SK-N-SH treated with all-trans-retinoic acid at 6 μM for 48 hours (cell line): ENCODE data around the gene PSMF1.

Experiments used
- ATAC-seq: fragments of 200-7000 bp; cut with Tn5 transposase; 3 replicates; pipeline ENCODE4 v1.9.1; 2020; ENCODE audit warnings: mild to moderate bottlenecking, moderate library complexity
- ARNTL ChIP-seq: fragments of 450-650 bp; formaldehyde crosslinking; IDR thresholded peaks from 2 replicates; pipeline ENCODE4 v1.5.0; 2020; ENCODE audit warnings: low read depth, mild to moderate bottlenecking, moderate library complexity, borderline replicate concordance
- BACH2 ChIP-seq: fragments of 250-450 bp; sonication (Bioruptor Pico); IDR thresholded peaks from 2 replicates; pipeline ENCODE4 v1.9.0; 2021; ENCODE audit warnings: mild to moderate bottlenecking, borderline replicate concordance
- CSDC2 ChIP-seq: fragments of 250-450 bp; sonication (Bioruptor Pico); IDR thresholded peaks from 2 replicates; pipeline ENCODE4 v1.5.0; 2020; ENCODE audit warnings: mild to moderate bottlenecking, moderate library complexity
- CSRNP3 ChIP-seq: fragments of 250-450 bp; sonication (Bioruptor Pico); IDR thresholded peaks from 2 replicates; pipeline ENCODE4 v1.5.1; 2021; ENCODE audit warnings: mild to moderate bottlenecking, moderate library complexity
- ESRRG ChIP-seq: fragments of 250-450 bp; sonication (Bioruptor Pico); IDR thresholded peaks from 2 replicates; pipeline ENCODE4 v1.6.1; 2021; ENCODE audit warnings: mild to moderate bottlenecking
- ISL1 ChIP-seq: fragments of 250-450 bp; sonication (Bioruptor Pico); IDR thresholded peaks from 2 replicates; pipeline ENCODE4 v2.1.2; 2022; ENCODE audit warnings: mild to moderate bottlenecking, moderate library complexity
- POU6F1 ChIP-seq: fragments of 250-450 bp; sonication (Bioruptor Pico); IDR thresholded peaks from 2 replicates; pipeline ENCODE4 v1.8.0; 2021; ENCODE audit warnings: low read depth, mild to moderate bottlenecking, moderate library complexity, borderline replicate concordance
- PPARA ChIP-seq: fragments of 250-450 bp; sonication (Bioruptor Pico); IDR thresholded peaks from 2 replicates; pipeline ENCODE4 v1.5.0; 2020; ENCODE audit warnings: mild to moderate bottlenecking, borderline replicate concordance
- RARB ChIP-seq: fragments of 250-450 bp; sonication (Bioruptor Pico); IDR thresholded peaks from 2 replicates; pipeline ENCODE4 v1.8.0; 2021; ENCODE audit warnings: mild to moderate bottlenecking, moderate library complexity
- SNAI2 ChIP-seq: fragments of 250-450 bp; sonication (Bioruptor Pico); IDR thresholded peaks from 2 replicates; pipeline ENCODE4 v1.5.0; 2020; ENCODE audit warnings: mild to moderate bottlenecking, moderate library complexity
- TCF4 ChIP-seq: fragments of 250-450 bp; sonication (Bioruptor Pico); IDR thresholded peaks from 2 replicates; pipeline ENCODE4 v1.8.0; 2021; ENCODE audit warnings: mild to moderate bottlenecking, moderate library complexity, borderline replicate concordance
- TOX ChIP-seq: fragments of 250-450 bp; sonication (Bioruptor Pico); IDR thresholded peaks from 2 replicates; pipeline ENCODE4 v1.8.0; 2021; ENCODE audit warnings: mild to moderate bottlenecking, moderate library complexity, borderline replicate concordance
- ZC3H10 ChIP-seq: fragments of 250-450 bp; sonication (Bioruptor Pico); IDR thresholded peaks from 2 replicates; pipeline ENCODE4 v1.5.1; 2021; ENCODE audit warnings: mild to moderate bottlenecking, moderate library complexity
- ZFP3 ChIP-seq: fragments of 250-450 bp; sonication (Bioruptor Pico); IDR thresholded peaks from 2 replicates; pipeline ENCODE4 v1.5.0; 2020; ENCODE audit warnings: mild to moderate bottlenecking, moderate library complexity
- ZFP30 ChIP-seq: fragments of 450-650 bp; formaldehyde crosslinking; IDR thresholded peaks from 2 replicates; pipeline ENCODE4 v1.5.0; 2022; ENCODE audit warnings: mild to moderate bottlenecking, moderate library complexity
- ZNF565 ChIP-seq: fragments of 450-650 bp; formaldehyde crosslinking; conservative IDR thresholded peaks from 2 replicates; pipeline ENCODE4 v1.5.0; 2020; ENCODE audit warnings: low read depth, mild to moderate bottlenecking, moderate library complexity
- ZNF70 ChIP-seq: fragments of 450-650 bp; formaldehyde crosslinking; IDR thresholded peaks from 2 replicates; pipeline ENCODE4 v1.5.0; 2020; ENCODE audit warnings: mild to moderate bottlenecking, moderate library complexity
- ZNF8 ChIP-seq: fragments of 450-650 bp; formaldehyde crosslinking; IDR thresholded peaks from 2 replicates; pipeline ENCODE4 v1.5.0; 2020; ENCODE audit warnings: mild to moderate bottlenecking, moderate library complexity
- TF ChIP-seq, protein P1 (sequence below): fragments of 250-450 bp; sonication (Bioruptor Pico); IDR thresholded peaks from 2 replicates; pipeline ENCODE4 v1.8.0; 2020; ENCODE audit warnings: mild to moderate bottlenecking, moderate library complexity, borderline replicate concordance
- TF ChIP-seq, protein P2 (sequence below): fragments of 250-450 bp; sonication (Bioruptor Pico); IDR thresholded peaks from 2 replicates; pipeline ENCODE4 v1.5.0; 2020; ENCODE audit warnings: mild to moderate bottlenecking, moderate library complexity
- TF ChIP-seq, protein P3 (sequence below): fragments of 250-450 bp; sonication (Bioruptor Pico); IDR thresholded peaks from 2 replicates; pipeline ENCODE4 v1.5.1; 2020; ENCODE audit warnings: low read depth, mild to moderate bottlenecking, moderate library complexity

The PSMF1 gene

GRCh38 chr20:1119524-1119923 is 1.1 kb downstream of the PSMF1 start:
- no peak for ATAC-seq
- no peak for TF ChIP-seq ARNTL (CRISPR knock-in tag)
- TF ChIP-seq, protein P1, sequence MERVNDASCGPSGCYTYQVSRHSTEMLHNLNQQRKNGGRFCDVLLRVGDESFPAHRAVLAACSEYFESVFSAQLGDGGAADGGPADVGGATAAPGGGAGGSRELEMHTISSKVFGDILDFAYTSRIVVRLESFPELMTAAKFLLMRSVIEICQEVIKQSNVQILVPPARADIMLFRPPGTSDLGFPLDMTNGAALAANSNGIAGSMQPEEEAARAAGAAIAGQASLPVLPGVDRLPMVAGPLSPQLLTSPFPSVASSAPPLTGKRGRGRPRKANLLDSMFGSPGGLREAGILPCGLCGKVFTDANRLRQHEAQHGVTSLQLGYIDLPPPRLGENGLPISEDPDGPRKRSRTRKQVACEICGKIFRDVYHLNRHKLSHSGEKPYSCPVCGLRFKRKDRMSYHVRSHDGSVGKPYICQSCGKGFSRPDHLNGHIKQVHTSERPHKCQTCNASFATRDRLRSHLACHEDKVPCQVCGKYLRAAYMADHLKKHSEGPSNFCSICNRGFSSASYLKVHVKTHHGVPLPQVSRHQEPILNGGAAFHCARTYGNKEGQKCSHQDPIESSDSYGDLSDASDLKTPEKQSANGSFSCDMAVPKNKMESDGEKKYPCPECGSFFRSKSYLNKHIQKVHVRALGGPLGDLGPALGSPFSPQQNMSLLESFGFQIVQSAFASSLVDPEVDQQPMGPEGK (CRISPR knock-in tag) = no peak
- no peak for TF ChIP-seq TOX (CRISPR knock-in tag)
- no peak for TF ChIP-seq ZFP3 (CRISPR knock-in tag)
- no peak for TF ChIP-seq ZFP30
- no peak for TF ChIP-seq ZNF565 (CRISPR knock-in tag)
- no peak for TF ChIP-seq CSRNP3 (CRISPR knock-in tag)
- TF ChIP-seq ZNF8 (CRISPR knock-in tag) = no peak
- no peak for TF ChIP-seq POU6F1 (CRISPR knock-in tag)
- no peak for TF ChIP-seq ESRRG (CRISPR knock-in tag)
- TF ChIP-seq, protein P2, sequence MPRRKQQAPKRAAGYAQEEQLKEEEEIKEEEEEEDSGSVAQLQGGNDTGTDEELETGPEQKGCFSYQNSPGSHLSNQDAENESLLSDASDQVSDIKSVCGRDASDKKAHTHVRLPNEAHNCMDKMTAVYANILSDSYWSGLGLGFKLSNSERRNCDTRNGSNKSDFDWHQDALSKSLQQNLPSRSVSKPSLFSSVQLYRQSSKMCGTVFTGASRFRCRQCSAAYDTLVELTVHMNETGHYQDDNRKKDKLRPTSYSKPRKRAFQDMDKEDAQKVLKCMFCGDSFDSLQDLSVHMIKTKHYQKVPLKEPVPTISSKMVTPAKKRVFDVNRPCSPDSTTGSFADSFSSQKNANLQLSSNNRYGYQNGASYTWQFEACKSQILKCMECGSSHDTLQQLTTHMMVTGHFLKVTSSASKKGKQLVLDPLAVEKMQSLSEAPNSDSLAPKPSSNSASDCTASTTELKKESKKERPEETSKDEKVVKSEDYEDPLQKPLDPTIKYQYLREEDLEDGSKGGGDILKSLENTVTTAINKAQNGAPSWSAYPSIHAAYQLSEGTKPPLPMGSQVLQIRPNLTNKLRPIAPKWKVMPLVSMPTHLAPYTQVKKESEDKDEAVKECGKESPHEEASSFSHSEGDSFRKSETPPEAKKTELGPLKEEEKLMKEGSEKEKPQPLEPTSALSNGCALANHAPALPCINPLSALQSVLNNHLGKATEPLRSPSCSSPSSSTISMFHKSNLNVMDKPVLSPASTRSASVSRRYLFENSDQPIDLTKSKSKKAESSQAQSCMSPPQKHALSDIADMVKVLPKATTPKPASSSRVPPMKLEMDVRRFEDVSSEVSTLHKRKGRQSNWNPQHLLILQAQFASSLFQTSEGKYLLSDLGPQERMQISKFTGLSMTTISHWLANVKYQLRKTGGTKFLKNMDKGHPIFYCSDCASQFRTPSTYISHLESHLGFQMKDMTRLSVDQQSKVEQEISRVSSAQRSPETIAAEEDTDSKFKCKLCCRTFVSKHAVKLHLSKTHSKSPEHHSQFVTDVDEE (CRISPR knock-in tag) = no peak
- no peak for TF ChIP-seq TCF4
- TF ChIP-seq ISL1 (CRISPR knock-in tag) = no peak

GRCh38 chr20:1121429-1121828 is 3.0 kb downstream of the PSMF1 start:
- no peak for ATAC-seq
- TF ChIP-seq CSDC2 (CRISPR knock-in tag) = no peak
- TF ChIP-seq CSRNP3 (CRISPR knock-in tag) = no peak
- TF ChIP-seq POU6F1 (CRISPR knock-in tag) = no peak
- no peak for TF ChIP-seq ARNTL (CRISPR knock-in tag)
- TF ChIP-seq SNAI2 (CRISPR knock-in tag) = no peak
- TF ChIP-seq ZNF70 (CRISPR knock-in tag) = no peak
- TF ChIP-seq ZFP30 = no peak
- TF ChIP-seq ZNF8 (CRISPR knock-in tag) = no peak
- no peak for TF ChIP-seq BACH2 (CRISPR knock-in tag)
- TF ChIP-seq PPARA (CRISPR knock-in tag) = no peak
- TF ChIP-seq, protein P2 (CRISPR knock-in tag) = no peak
- no peak for TF ChIP-seq ZC3H10
- no peak for TF ChIP-seq TOX (CRISPR knock-in tag)
- no peak for TF ChIP-seq ZFP3 (CRISPR knock-in tag)
- TF ChIP-seq, protein P1 (CRISPR knock-in tag) = no peak
- no peak for TF ChIP-seq RARB
- TF ChIP-seq, protein P3, sequence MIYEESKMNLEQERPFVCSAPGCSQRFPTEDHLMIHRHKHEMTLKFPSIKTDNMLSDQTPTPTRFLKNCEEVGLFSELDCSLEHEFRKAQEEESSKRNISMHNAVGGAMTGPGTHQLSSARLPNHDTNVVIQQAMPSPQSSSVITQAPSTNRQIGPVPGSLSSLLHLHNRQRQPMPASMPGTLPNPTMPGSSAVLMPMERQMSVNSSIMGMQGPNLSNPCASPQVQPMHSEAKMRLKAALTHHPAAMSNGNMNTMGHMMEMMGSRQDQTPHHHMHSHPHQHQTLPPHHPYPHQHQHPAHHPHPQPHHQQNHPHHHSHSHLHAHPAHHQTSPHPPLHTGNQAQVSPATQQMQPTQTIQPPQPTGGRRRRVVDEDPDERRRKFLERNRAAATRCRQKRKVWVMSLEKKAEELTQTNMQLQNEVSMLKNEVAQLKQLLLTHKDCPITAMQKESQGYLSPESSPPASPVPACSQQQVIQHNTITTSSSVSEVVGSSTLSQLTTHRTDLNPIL (CRISPR knock-in tag) = no peak
